Upper lobe of left lung (tissue), 4 donors: Measurements from ENCODE around the gene RBM28.

Experiments
- CTCF ChIP-seq, 6 experiments: fragments of 450-650 bp in 4 of 6; fragments of 200-600 bp in 2 of 6; sonication (generic) in 2 of 6; IDR thresholded peaks; one replicate each; pipeline ENCODE4 v1.5.1; 2016 to 2019; ENCODE audit warnings: antibody characterized with exemption in 6 of 6
- EP300 ChIP-seq, 4 donors: sonication (generic); formaldehyde crosslinking; IDR thresholded peaks; one replicate each; pipeline ENCODE4 v1.5.1; 2017; ENCODE audit warnings: antibody characterized with exemption in 4 of 4, control low read depth in 2 of 4
- POLR2AphosphoS5 ChIP-seq, 2 donors: sonication (generic); formaldehyde crosslinking; IDR thresholded peaks; one replicate each; pipeline ENCODE4 v1.5.1; 2017; ENCODE audit warnings: antibody characterized with exemption in 2 of 2

- no peak for TF ChIP-seq CTCF (IDR thresholded peaks at IDR 0.05)
- TF ChIP-seq POLR2AphosphoS5 (IDR thresholded peaks at IDR 0.05) = no peak
- no peak for TF ChIP-seq EP300 (IDR thresholded peaks at IDR 0.05)
These were observed 78.4 kb downstream of the RBM28 start for GRCh38 chr7:128265156-128265905.
